SW 1271 (cell line): ENCODE data around the gene FBXL15.

Experiments used
- DNase-seq, 2 experiments: peaks; one replicate each; lab custom pipeline; 2025; lab: John Stamatoyannopoulos, UW

FBXL15 gene

GRCh38 chr10:102455893-102456471, 35.3 kb downstream of the FBXL15 start:
- no peak for DNase-seq

- DNase-seq, result no peak
Observed at GRCh38 chr10:102457591-102458150, 37.0 kb downstream of the FBXL15 start.

- DNase-seq, result no peak
Observed at GRCh38 chr10:102458656-102459055, 38.0 kb downstream of the FBXL15 start.

GRCh38 chr10:102460836-102461186, 40.2 kb downstream of the FBXL15 start:
- DNase-seq, result no peak

GRCh38 chr10:102461187-102462054, 40.8 kb downstream of the FBXL15 start:
- DNase-seq, result peak; percentile 31 to 72

GRCh38 chr10:102462512-102463054, 41.9 kb downstream of the FBXL15 start:
- no peak for DNase-seq

GRCh38 chr10:102463983-102464382, 43.3 kb downstream of the FBXL15 start:
- no peak for DNase-seq

GRCh38 chr10:102465466-102465865, 44.8 kb downstream of the FBXL15 start:
- DNase-seq, result no peak

- DNase-seq, result no peak
Observed at GRCh38 chr10:102467318-102467717, 46.7 kb downstream of the FBXL15 start.

- DNase-seq, result no peak
Observed at GRCh38 chr10:102467971-102468438, 47.4 kb downstream of the FBXL15 start.

- no peak for DNase-seq
Observed at GRCh38 chr10:102468683-102469082, 48.0 kb downstream of the FBXL15 start.

GRCh38 chr10:102470579-102471546, 50.2 kb downstream of the FBXL15 start:
- no peak for DNase-seq
